Transverse colon (tissue), 4 donors: Measurements from ENCODE around the gene TAMALIN. TPM values are rescaled to one million over a fixed set of nuclear protein-coding genes. Genes with fewer than 3 reads are reported as not detected.

ENCODE experiments used
- DNase-seq: peaks from one replicate; pipeline ENCODE4 v3.0.0-alpha.2; 2019
- H3K27ac ChIP-seq, 4 donors: fragments of 200-600 bp; sonication (generic); 2 replicates each; pipeline ENCODE4 v1.5.1; 2016 to 2018; ENCODE audit warnings: inconsistent platforms in 4 of 4
- H3K27me3 ChIP-seq: fragments of 200-600 bp; sonication (generic); 2 replicates; pipeline ENCODE4 v1.5.1; 2017; ENCODE audit warnings: inconsistent platforms
- H3K36me3 ChIP-seq, 4 donors: fragments of 200-600 bp; sonication (generic); 2 replicates each; pipeline ENCODE4 v1.5.1; 2017 to 2019; ENCODE audit warnings: inconsistent platforms in 4 of 4
- H3K4me1 ChIP-seq, 4 donors: fragments of 200-600 bp; sonication (generic); 2 replicates each; pipeline ENCODE4 v1.5.1; 2017 to 2020; ENCODE audit warnings: inconsistent platforms in 4 of 4
- H3K4me3 ChIP-seq, 4 donors: fragments of 200-600 bp; sonication (generic); 1 replicate in 1 of 4; 2 replicates in 3 of 4; pipeline versions ENCODE4 v1.5.1 to v1.6.1; 2017 to 2019; ENCODE audit warnings: inconsistent platforms in 4 of 4
- H3K9me3 ChIP-seq, 2 donors: fragments of 200-600 bp; sonication (generic); 2 replicates each; pipeline ENCODE4 v1.5.1; 2017 to 2019; ENCODE audit warnings: inconsistent platforms in 2 of 2
- CTCF ChIP-seq, 5 experiments: fragments of 200-600 bp in 3 of 5; fragments of 450-650 bp in 2 of 5; sonication (generic) in 3 of 5; IDR thresholded peaks; 1 replicate in 2 of 5; 2 replicates in 3 of 5; pipeline ENCODE4 v1.5.1; 2016 to 2017; ENCODE audit warnings: antibody characterized with exemption in 5 of 5, inconsistent platforms in 3 of 5, mild to moderate bottlenecking in 2 of 5, moderate library complexity in 1 of 5
- EP300 ChIP-seq: sonication (generic); formaldehyde crosslinking; IDR thresholded peaks from one replicate; pipeline ENCODE4 v1.6.1; 2017; ENCODE audit warnings: antibody characterized with exemption, low read depth
- POLR2A ChIP-seq: fragments of 450-650 bp; IDR thresholded peaks from one replicate; pipeline ENCODE4 v1.6.1; 2016; ENCODE audit warnings: antibody characterized with exemption, mild to moderate bottlenecking, moderate library complexity
- POLR2AphosphoS5 ChIP-seq, 3 donors: sonication (generic); formaldehyde crosslinking; IDR thresholded peaks; one replicate each; pipeline ENCODE4 v1.6.1; 2016; ENCODE audit warnings: antibody characterized with exemption in 3 of 3
- WGBS, 2 donors: methylation state at CpG; one replicate each; pipeline ENCODE4 v1.1.5; 2018; ENCODE audit warnings: low coverage in 1 of 2; 5-methylcytosine and 5-hydroxymethylcytosine counted together
- in situ Hi-C, 4 donors: fragments of 200-750 bp; cut with MboI; loops; one replicate each; pipeline versions ENCODE4 v1.15.0 to v1.15.1; 2017; ENCODE audit warnings: low sequenced_read_pairs in 3 of 4, low pct_ligation_motif_present in 1 of 4, low pct_unique_long_range_greater_than_20kb in 1 of 4
- intact Hi-C: fragments of 100-400 bp; cut with DNase I; formaldehyde crosslinking; loops from one replicate; pipeline ENCODE4 v1.15.1; 2023; ENCODE audit warnings: low total_unique reads
- total RNA-seq, 4 donors: library from RNA; depleted of rRNA; stranded (reverse); fragments of >200 nt; gene quantifications; one replicate each; pipeline ENCODE4 v1.1.0, GENCODE V29; 2016

Gene TAMALIN
- total RNA-seq, 4 donors from 2014 or later: 5.9 to 20.6 (median 9.7) TPM

GRCh38 chr12:52049688-52050087 is 42.9 kb downstream of the TAMALIN start:
- H3K27me3 ChIP-seq: no peaks in the 10 kb centered on the region
- in situ Hi-C loops (no loop called here), intact Hi-C loops (no loop called here)
- no peaks in the 10 kb centered on the region for H3K9me3 ChIP-seq
- WGBS, 2 donors: 89 to 91% methylated on average over 1 to 5 of the region's 5 CpGs
- H3K4me1 ChIP-seq: peaks cover 39 to 54% (median 47%) of the 10 kb centered on the region in 4 donors
- H3K27ac ChIP-seq: peak overlapping the region; percentile 91 to 98 (median 94)
- no peaks in the 10 kb centered on the region for H3K36me3 ChIP-seq
- TF ChIP-seq POLR2AphosphoS5 (IDR thresholded peaks at IDR 0.05) (no peak), EP300 (no peak), POLR2A (no peak), CTCF (IDR thresholded peaks at IDR 0.05) (no peak)
- no peak overlapping the region for H3K4me3 ChIP-seq
- DNase-seq: no peak

GRCh38 chr12:52050116-52050757 is 43.5 kb downstream of the TAMALIN start:
- Histone ChIP-seq H3K4me3 (peak overlapping the region; percentile 44 to 67 (median 56)), H3K36me3 (no peaks in the 10 kb centered on the region), H3K4me1 (peaks cover 39 to 49% (median 41%) of the 10 kb centered on the region in 4 donors), H3K27me3 (no peaks in the 10 kb centered on the region), H3K9me3 (no peaks in the 10 kb centered on the region), H3K27ac (peak overlapping the region; percentile 91 to 98 (median 94))
- intact Hi-C loops: no loop called here
- WGBS, 2 donors: 18% methylated on average over 16 of the region's 16 CpGs; no CpG with 5 or more reads in 1 of the 2 donors
- in situ Hi-C loops: no loop called here
- no peak for TF ChIP-seq EP300
- TF ChIP-seq POLR2A: no peak
- TF ChIP-seq CTCF (IDR thresholded peaks at IDR 0.05): no peak
- no peak for TF ChIP-seq POLR2AphosphoS5 (IDR thresholded peaks at IDR 0.05)
- no peak for DNase-seq

GRCh38 chr12:52050758-52051541 is 44.2 kb downstream of the TAMALIN start, which contains the start of gene NR4A1:
NR4A1 (plus strand) TSS chr12:52051442; CDS start chr12:52054329, 2,887 bp downstream.
- intact Hi-C loops: no loop called here
- WGBS, 2 donors: 1% methylated on average over 36 of the region's 77 CpGs; no CpG with 5 or more reads in 1 of the 2 donors
- H3K4me1 ChIP-seq: peaks cover 33 to 41% (median 34%) of the 10 kb centered on the region in 4 donors
- H3K27me3 ChIP-seq: no peaks in the 10 kb centered on the region
- no peaks in the 10 kb centered on the region for H3K9me3 ChIP-seq
- H3K36me3 ChIP-seq: no peaks in the 10 kb centered on the region
- H3K4me3 ChIP-seq: peak within 1 kb of the TSS; percentile 44 to 70 (median 64)
- no peak for TF ChIP-seq CTCF (IDR thresholded peaks at IDR 0.05)
- TF ChIP-seq POLR2A: peak; percentile 92
- peak; percentile 99 to 100 (median 99) for TF ChIP-seq POLR2AphosphoS5 (IDR thresholded peaks at IDR 0.05)
- TF ChIP-seq EP300: peak; percentile 98
- in situ Hi-C loops: no loop called here
- peak; percentile 99 for DNase-seq
- peak within 1 kb of the TSS; percentile 91 to 98 (median 94) for H3K27ac ChIP-seq
